HG03432 (cell line): ENCODE measurements around the gene MFGE8.

Experiments
- ATAC-seq: cut with Tn5 transposase; IDR thresholded peaks from one replicate; pipeline ENCODE4 v1.9.1; 2021; ENCODE audit warnings: mild to moderate bottlenecking, moderate library complexity; ENCODE audit not compliant: unreplicated experiment

Gene MFGE8

DNA sequence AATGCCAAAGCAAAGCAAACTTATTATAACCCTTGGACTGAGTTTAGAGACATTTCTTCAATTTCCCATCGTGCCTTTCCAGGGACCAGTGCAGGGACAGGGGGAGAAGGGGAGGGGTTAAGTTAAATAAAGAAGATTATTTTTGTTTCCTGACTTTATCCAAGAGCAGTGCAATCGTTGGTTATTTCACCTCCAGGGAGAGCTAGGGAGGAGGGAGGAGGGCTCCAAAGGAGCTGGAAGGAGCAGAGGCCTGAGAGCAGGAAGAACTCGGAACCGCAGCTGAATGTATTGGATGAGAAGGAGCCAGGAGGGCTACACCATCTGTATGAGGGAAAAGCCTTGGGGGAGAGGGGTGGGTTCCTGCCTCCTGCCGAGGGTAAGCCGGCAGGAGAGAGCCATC is 38.5 kb downstream of the MFGE8 start:
- ATAC-seq: no peak

DNA sequence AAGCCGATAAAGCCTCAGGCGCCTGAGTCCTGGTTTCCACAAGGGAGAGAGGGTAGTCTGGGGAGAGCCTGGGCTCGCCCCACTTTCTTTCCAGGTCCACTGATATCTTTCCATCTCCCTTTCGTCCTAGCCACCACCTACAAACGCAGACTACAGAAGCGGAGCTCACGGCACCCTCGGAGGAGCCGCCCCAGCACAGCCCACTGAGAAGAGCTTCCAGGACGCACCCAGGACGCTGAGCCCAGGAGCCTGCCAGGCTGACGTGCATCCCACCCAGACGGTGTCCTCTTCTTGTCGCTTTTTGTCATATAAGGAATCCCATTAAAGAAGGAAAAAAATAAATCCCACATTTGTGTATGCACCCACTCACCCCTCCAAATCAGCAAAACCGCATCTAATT is 38.9 kb downstream of the MFGE8 start:
- ATAC-seq: no peak

DNA sequence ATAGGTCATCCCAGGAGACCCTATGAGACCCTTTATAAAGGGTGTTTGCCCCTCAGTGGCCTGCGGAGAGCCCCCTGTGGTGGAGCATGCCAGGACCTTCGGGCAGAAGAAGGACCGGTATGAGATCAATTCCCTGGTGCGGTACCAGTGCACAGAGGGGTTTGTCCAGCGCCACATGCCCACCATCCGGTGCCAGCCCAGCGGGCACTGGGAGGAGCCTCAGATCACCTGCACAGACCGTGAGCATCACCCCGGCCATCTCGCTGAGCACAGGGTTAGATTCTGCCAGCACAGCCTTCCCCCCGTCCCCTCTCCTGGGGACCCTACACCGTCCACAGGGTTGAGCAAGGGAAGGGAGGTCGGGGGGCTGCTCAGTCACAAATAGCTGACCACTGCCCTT is 39.4 kb downstream of the MFGE8 start:
- no peak for ATAC-seq

DNA sequence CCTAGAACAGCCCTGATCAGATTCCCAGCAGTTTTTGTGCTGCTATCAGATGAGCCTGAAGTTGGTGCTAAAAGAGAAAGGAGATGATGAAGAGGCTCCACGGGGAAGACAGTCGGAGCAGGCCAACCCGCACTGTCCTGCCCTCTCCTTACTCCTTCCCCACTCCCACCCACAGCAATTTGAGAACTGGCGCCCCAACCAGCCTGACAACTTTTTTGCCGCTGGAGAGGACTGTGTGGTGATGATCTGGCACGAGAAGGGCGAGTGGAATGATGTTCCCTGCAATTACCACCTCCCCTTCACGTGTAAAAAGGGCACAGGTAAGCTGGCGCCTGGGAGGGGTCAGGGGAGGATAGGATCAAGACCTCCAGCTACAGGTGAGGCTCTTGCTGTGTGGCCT is 40.5 kb downstream of the MFGE8 start:
- no peak for ATAC-seq

DNA sequence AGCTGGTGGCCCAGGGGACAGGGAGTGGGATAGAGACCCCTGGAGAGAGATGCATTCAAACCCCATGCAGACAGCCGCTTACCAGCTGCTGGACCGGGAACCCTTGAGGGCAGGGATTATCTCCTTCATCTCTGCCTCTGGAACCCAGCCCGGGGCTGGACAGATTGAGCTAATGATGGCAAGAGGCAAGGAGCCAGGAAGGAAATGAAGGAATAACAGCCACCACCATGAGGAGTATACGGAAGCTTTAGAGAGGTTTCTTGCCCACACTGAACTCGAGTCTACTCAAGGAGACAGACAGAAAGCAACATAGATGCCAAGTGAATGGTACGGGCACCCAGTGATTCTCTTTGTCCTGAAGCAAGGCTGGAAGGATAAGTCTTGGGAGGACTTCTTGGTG is 41.1 kb downstream of the MFGE8 start:
- no peak for ATAC-seq

DNA sequence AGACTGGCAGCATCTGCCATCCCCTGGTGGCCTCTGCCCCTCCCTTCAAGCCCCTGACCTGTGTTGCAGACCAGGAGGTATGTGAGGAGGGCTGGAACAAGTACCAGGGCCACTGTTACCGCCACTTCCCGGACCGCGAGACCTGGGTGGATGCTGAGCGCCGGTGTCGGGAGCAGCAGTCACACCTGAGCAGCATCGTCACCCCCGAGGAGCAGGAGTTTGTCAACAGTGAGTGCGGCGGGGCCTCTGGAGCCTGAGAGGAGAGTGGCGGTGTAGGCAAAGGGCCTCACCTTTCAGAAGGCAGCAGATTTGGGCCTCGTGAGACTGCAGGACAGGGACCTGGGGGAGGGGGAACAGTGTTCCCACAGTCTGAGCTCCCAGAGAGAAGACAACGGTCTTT is 41.9 kb downstream of the MFGE8 start:
- ATAC-seq: no peak

DNA sequence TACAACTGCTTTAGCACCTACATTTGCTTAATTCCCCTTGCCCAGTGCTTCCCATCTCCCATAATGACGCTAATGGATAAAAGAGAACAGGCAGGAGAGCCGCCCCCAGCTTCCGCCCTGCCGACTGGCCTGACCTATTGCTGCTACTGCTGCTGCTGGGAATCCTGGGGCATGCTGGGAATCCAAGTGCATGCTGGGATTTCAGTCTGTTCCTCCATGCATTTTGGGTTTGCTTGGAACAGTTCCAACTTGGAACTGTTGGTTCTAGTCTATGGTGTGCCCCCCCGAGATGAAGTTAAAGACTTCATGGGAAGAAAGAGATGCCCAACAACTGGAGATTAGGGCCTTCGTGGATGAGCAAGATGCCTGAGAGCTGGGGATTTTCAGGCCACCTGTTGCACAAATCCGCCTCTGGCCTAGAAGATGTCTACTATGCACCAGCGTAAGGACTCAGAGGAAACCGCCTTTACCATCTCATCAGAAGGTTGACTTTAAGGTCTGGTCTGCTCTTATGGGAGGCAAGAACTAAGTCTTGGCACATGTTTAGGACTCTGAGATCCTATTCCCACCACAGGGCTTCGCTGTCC is 46.8 kb downstream of the MFGE8 start:
- ATAC-seq: no peak

DNA sequence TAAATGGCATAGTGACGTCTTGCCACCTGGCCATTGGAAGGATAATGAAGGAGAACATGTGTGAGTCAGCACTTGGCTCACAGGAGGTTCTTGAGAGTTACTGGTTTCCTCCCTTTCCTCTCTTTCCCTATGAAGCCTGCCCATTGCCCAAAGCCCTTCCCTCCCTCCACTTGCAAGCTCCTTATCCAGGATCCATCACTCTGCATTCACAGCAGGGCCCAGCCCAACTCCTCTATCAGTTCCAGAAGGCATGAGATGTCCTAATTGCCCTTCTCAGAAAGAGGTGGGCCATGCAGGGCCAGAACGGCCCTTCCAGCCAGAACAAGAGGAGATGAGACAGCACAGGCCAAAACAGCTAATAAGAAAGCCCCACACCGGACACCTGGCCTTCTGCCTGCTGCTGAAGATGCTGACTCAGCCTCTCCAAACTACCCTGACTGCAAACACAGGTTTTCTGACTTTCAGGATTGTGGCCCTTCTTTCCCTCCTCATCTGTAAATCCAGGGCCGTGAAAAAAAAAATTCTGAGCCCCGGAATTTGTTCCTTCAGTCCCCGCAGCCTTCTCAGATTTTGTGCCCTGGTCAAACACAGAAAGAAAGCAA is 47.6 kb downstream of the MFGE8 start:
- ATAC-seq: no peak

DNA sequence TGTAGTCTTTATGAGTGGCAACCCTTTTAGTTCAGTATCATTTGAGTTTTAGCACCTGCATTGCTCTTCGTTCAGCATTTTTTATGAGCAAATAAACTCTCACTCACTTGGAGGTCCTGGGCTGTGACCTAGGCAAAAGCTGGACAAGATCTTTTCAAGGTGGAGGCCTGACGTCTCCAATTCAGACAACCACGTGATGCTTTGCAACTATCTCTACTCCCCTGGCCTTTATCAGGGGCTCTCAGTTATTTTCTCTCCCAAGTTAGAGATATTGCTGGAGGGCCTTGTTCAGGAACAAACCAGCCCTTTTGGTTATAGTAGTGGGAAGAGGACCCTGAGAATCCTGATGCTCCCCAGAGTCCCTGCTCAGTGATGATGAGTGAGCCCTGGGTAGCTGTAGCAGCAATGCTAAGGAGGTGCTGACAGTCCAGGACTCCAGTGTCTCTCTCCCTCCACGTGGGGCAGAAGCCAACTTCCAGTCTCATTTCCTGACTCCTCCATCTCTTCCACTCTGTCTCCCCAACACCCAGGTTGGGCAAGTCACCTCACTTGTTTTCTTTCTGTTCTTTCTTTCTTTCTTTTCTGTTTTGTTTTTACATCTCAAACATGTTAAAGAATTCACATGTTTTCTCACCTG is 48.2 kb downstream of the MFGE8 start:
- ATAC-seq: no peak

DNA sequence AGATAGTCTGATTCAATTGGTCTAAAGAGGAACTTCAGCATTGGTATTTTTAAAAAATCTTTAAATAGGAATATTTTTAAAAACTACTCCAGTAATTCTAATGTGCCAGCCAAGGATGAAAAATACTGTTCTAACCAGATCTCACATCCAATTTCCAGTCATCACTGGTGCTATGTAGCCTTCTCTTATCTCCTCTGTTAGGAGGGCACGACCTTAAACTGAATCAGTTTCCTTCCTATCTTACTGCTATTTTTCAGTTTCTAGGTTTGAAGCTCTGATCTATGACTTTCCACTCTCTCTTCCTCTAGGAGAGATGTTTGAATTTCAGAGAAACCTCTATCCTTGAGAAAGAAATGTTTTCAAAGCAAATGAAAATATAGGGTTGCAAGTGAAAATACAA is 49.8 kb downstream of the MFGE8 start:
- ATAC-seq: no peak

DNA sequence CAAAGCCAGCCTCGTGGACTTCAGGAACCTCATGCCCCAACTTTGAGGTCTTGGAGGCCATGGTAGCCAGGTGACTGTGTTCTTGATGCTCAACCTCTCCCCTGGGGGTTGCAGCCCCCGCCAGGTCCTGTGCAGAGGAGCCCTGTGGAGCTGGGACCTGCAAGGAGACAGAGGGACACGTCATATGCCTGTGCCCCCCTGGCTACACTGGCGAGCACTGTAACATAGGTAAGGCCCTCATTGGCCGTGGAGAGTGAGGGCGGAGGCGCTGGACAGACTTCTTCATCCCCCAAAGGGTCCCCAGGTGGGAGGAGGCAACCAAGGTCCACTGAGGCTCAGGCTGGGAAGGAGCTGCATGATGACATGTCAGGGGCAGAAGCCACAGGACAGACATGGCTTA is 53.0 kb downstream of the MFGE8 start:
- no peak for ATAC-seq

DNA sequence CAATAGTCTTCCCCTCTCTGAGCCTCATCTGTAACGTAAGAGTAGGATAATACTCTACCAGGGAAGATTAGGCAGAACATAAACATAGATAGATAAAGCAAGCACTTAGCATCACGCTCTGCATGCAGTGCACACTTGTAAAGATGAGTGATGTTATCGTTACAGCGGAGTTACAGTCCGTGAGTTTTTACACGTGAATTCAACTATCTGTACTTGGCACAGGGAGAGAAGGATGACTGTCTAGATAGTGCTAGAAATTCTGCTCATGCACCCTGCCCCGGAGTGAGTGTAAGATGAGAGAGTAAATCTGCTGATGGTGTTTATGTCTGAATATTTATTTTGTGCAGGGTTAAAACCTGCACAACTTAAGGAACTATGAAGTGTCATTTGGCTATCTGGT is 53.6 kb downstream of the MFGE8 start:
- ATAC-seq: no peak

DNA sequence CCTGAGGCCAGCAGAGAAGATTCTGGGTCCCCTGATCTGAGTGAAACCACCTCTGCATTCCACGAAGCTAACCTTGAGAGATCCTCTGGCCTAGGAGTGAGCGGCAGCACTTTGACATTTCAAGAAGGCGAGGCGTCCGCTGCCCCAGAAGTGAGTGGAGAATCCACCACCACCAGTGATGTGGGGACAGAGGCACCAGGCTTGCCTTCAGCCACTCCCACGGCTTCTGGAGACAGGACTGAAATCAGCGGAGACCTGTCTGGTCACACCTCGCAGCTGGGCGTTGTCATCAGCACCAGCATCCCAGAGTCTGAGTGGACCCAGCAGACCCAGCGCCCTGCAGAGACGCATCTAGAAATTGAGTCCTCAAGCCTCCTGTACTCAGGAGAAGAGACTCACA is 54.2 kb downstream of the MFGE8 start:
- ATAC-seq: no peak

DNA sequence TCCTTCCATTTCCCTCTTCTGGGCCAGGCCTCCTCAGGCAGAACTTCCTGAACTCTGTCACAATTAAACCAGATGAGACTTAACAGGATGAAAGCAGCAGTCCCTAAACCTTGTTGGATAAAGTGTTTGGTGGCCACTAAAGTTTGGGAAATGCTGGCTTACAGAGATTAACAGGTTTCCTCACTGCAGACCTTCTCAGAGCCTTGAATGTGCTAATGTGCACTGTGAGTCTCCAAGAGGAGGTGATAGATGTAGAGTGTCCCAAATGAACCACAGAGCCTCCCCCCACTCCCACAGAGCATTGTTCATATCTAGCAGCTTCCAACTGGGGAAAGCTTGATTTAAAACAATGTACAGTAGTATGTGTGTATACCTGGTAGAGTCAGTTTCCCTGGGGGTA is 60.7 kb downstream of the MFGE8 start:
- ATAC-seq: no peak

DNA sequence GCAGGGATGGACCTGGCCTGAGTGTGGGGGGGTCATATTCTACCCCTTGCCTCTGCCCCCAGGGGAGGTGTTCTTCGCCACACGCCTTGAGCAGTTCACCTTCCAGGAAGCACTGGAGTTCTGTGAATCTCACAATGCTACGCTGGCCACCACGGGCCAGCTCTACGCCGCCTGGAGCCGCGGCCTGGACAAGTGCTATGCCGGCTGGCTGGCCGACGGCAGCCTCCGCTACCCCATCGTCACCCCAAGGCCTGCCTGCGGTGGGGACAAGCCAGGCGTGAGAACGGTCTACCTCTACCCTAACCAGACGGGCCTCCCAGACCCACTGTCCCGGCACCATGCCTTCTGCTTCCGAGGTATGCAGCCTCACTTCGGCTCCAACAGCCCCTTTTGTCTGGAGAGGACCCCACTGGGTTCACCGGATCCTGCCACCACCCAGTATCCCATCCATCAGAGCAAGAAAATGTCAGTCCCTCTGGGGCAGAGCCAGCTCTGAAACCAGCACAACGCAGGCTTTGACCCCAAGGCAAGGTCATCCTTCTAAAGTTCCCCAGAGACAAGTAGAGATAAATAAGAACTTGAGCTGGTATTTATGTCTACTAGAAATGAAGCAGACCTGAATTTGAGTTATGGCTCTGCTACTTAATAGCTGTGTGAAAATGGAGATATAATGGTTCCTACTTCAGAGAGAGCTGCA is 63.7 kb downstream of the MFGE8 start:
- ATAC-seq: no peak
